Adrenal gland (tissue), 12 donors: ENCODE measurements around the gene TULP4. TPM values are rescaled to one million over a fixed set of nuclear protein-coding genes. Genes with fewer than 3 reads are reported as not detected.

Experiments used
- DNase-seq, 7 donors: peaks; one replicate each; pipeline ENCODE4 v3.0.0-alpha.2; 2019 to 2020
- H3K27ac ChIP-seq, 5 donors: fragments of 200-600 bp; sonication (generic) in 4 of 5; 1 replicate in 3 of 5; 2 replicates in 2 of 5; pipeline versions ENCODE4 v1.5.1 to v1.8.0; 2016 to 2020; ENCODE audit warnings: mild to moderate bottlenecking in 1 of 5
- H3K27me3 ChIP-seq: fragments of 200-600 bp; 2 replicates; pipeline ENCODE4 v1.8.0; 2021
- H3K36me3 ChIP-seq, 2 donors: fragments of 200-600 bp; replicated peaks in 1 of 2; 1 replicate in 1 of 2; 2 replicates in 1 of 2; pipeline versions ENCODE4 v1.5.1 to v1.8.0; 2018 to 2022
- H3K4me1 ChIP-seq, 2 donors: fragments of 200-600 bp; replicated peaks in 1 of 2; 1 replicate in 1 of 2; 2 replicates in 1 of 2; pipeline versions ENCODE4 v1.5.1 to v1.8.0; 2018 to 2021
- H3K4me3 ChIP-seq, 4 donors: fragments of 200-600 bp; sonication (generic) in 3 of 4; one replicate each; pipeline ENCODE4 v1.5.1; 2016 to 2018
- H3K9me3 ChIP-seq, 3 donors: fragments of 200-600 bp; sonication (generic) in 1 of 3; replicated peaks in 1 of 3; 1 replicate in 2 of 3; 2 replicates in 1 of 3; pipeline versions ENCODE4 v1.5.1 to v1.8.0; 2016 to 2021
- POLR2A ChIP-seq, 2 donors: fragments of 450-650 bp; IDR thresholded peaks; one replicate each; pipeline ENCODE4 v1.6.1; 2017; ENCODE audit warnings: antibody characterized with exemption in 2 of 2, mild to moderate bottlenecking in 2 of 2, moderate library complexity in 1 of 2
- WGBS, 4 donors: extraction: QIAGEN DNeasy Blood & Tissue Kit in 2 of 4; methylation state at CpG; one replicate each; pipeline versions ENCODE4 v1.1.5 to v1.1.7; 2013 to 2017; 5-methylcytosine and 5-hydroxymethylcytosine counted together
- intact Hi-C, 2 donors: fragments of 100-400 bp; cut with DNase I; formaldehyde crosslinking; loops; one replicate each; pipeline versions ENCODE4 v1.14.1 to v1.15.0; 2022 to 2023
- polyA plus RNA-seq, 3 donors: library from polyadenylated mRNA; stranded (reverse); fragments of 200-250 nt in 2 of 3; fragments of 350-450 nt in 1 of 3; fragmentation: Illumina TruSeq in 1 of 3; extraction: RNeasy Lipid Tissue Mini Kit (QIAGEN cat#74804) in 1 of 3; gene quantifications; one replicate each; pipeline ENCODE4 v1.2.3, GENCODE V29; 2013 to 2014
- total RNA-seq, 9 donors: library from RNA; depleted of rRNA in 4 of 9; stranded (reverse); fragments of >200 nt in 4 of 9; fragments of 120-200 nt in 1 of 9; fragmentation: NEBNext Ultra II Directional in 1 of 9; extraction: Animal tissue kit (Norgen Biotek cat#: 25700) in 1 of 9; gene quantifications; one replicate each; pipeline versions ENCODE4 v1.1.0 to v1.2.4, GENCODE V29; 2013 to 2023
- TF ChIP-seq, protein P1 (sequence below), 6 experiments: fragments of 450-650 bp in 4 of 6; fragments of 200-600 bp in 2 of 6; sonication (generic) in 1 of 6; IDR thresholded peaks; 1 replicate in 5 of 6; 2 replicates in 1 of 6; pipeline versions ENCODE4 v1.5.1 to v1.8.0; 2016 to 2021; ENCODE audit warnings: antibody characterized with exemption in 6 of 6, mild to moderate bottlenecking in 2 of 6, moderate library complexity in 1 of 6
- donor health status: healthy with polysubstance abuse.
- donor health status: Bipolar disorder and iron deficiency.
- donor health status: DM: yes; HTN: yes; CAD: no.
- donor health status: DM: no; HTN: no; CAD: no.
- donor health status: DM: no; HTN: no; CAD: no.
- donor health status: DM: yes; HTN: yes; CAD: no.

The TULP4 gene
- total and polyA plus RNA-seq, 12 donors, result 1.9 to 89.6 (median 61.4) TPM

DNA sequence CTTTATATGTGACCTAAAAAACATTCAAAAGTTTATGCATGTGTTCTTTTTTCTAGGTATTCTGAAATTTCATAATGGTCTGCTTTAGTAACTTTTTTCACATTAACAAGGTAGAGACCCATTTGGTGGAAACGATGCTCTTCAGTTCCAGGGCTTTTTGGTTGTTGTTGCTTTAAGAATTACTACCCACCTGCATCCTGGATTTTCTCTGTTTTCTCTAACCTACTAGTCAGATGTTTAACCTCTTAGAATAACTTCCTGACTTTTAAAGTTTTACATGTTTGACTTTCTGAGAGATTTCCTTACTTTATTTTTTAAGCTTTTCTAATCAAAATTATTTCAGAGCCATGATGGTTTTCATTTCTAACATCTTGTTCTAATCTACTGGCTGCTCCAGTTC, 14.9 kb downstream of the TULP4 start:
- H3K4me3 ChIP-seq, result no peak overlapping the region
- DNase-seq, result no peak
- H3K27ac ChIP-seq, result no peak overlapping the region
- H3K9me3 ChIP-seq, result no peaks in the 10 kb centered on the region
- H3K27me3 ChIP-seq, result no peaks in the 10 kb centered on the region
- H3K36me3 ChIP-seq, result no peaks in the 10 kb centered on the region
- WGBS, 4 donors, result 83 to 94% (median 89%) methylated on average over 1 of the region's 1 CpG
- intact Hi-C loops, result no loop called here
- peaks cover 16 to 19% of the 10 kb centered on the region in 2 donors for H3K4me1 ChIP-seq
- no peak for TF ChIP-seq POLR2A (IDR thresholded peaks at IDR 0.05)
- TF ChIP-seq, protein P1, sequence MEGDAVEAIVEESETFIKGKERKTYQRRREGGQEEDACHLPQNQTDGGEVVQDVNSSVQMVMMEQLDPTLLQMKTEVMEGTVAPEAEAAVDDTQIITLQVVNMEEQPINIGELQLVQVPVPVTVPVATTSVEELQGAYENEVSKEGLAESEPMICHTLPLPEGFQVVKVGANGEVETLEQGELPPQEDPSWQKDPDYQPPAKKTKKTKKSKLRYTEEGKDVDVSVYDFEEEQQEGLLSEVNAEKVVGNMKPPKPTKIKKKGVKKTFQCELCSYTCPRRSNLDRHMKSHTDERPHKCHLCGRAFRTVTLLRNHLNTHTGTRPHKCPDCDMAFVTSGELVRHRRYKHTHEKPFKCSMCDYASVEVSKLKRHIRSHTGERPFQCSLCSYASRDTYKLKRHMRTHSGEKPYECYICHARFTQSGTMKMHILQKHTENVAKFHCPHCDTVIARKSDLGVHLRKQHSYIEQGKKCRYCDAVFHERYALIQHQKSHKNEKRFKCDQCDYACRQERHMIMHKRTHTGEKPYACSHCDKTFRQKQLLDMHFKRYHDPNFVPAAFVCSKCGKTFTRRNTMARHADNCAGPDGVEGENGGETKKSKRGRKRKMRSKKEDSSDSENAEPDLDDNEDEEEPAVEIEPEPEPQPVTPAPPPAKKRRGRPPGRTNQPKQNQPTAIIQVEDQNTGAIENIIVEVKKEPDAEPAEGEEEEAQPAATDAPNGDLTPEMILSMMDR (IDR thresholded peaks at IDR 0.05), result no peak

DNA sequence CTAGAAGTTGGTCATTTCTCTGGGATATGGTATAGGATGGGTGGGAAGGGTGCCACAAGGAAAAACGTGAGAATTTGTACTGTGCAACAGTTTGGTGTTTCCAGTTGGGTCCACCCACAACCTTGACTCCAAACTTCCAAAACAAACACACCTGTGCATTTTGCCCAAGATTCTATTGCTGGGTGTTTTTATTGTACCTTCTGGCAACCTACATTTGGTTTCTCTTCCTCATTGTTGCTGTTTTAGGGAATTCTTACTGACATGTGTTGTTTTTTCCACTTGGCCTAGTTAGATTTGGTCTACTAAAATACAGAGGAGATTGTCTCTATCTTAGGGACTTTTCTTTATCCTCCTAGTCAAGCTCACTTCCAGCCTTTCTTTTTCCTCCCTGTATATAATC, 16.7 kb downstream of the TULP4 start:
- H3K27me3 ChIP-seq, result no peaks in the 10 kb centered on the region
- TF ChIP-seq, protein P1 (IDR thresholded peaks at IDR 0.05), result no peak
- no peak for TF ChIP-seq POLR2A (IDR thresholded peaks at IDR 0.05)
- H3K4me3 ChIP-seq, result no peak overlapping the region
- peaks cover 0 to 5% of the 10 kb centered on the region in 2 donors for H3K4me1 ChIP-seq
- WGBS, 4 donors, result 0 to 43% (median 0%) methylated on average over 1 of the region's 1 CpG
- H3K27ac ChIP-seq, result no peak overlapping the region
- no peaks in the 10 kb centered on the region for H3K36me3 ChIP-seq
- DNase-seq, result no peak
- intact Hi-C loops, result no loop called here
- no peaks in the 10 kb centered on the region for H3K9me3 ChIP-seq

GRCh38 chr6:158329531-158329930, 17.3 kb downstream of the TULP4 start:
- 88 to 95% (median 94%) methylated on average over 1 of the region's 1 CpG for WGBS, 4 donors

DNA sequence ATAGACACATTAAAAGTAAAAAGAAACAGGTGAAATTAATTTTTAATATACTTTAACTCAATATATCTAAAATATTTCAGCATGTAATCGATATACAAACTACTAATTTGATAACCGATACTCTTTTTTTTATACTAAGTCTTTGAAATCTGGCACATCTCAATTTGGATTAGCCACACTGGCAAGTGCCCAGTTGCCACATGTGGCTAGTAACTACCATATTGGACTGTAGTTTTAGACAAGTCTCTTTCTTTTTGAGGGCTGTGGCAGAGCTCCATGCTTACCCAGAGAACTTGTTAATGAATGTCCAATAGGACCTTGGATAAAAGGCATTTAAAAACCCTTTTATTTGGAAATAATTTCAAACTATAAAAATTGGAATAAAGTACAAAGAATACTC, 17.8 kb downstream of the TULP4 start:
- intact Hi-C loops, result no loop called here
- Histone ChIP-seq H3K9me3 (no peaks in the 10 kb centered on the region), H3K4me1 (peaks cover 0 to 5% of the 10 kb centered on the region in 2 donors), H3K27ac (no peak overlapping the region), H3K27me3 (no peaks in the 10 kb centered on the region), H3K36me3 (no peaks in the 10 kb centered on the region), H3K4me3 (no peak overlapping the region)
- WGBS, 4 donors, result 47 to 98% (median 76%) methylated on average over 2 of the region's 2 CpGs
- no peak for DNase-seq
- TF ChIP-seq POLR2A (IDR thresholded peaks at IDR 0.05), result no peak

More at GRCh38 chr6:158329531-158329930, 17.3 kb downstream of the TULP4 start:
- no peaks in the 10 kb centered on the region for H3K9me3 ChIP-seq
- no peak for DNase-seq
- H3K4me1 ChIP-seq, result peaks cover 0 to 5% of the 10 kb centered on the region in 2 donors
- H3K27me3 ChIP-seq, result no peaks in the 10 kb centered on the region
- intact Hi-C loops, result no loop called here
- TF ChIP-seq, protein P1 (IDR thresholded peaks at IDR 0.05), result no peak
- TF ChIP-seq POLR2A (IDR thresholded peaks at IDR 0.05), result no peak
- no peaks in the 10 kb centered on the region for H3K36me3 ChIP-seq
- H3K27ac ChIP-seq, result no peak overlapping the region
- H3K4me3 ChIP-seq, result no peak overlapping the region

DNA sequence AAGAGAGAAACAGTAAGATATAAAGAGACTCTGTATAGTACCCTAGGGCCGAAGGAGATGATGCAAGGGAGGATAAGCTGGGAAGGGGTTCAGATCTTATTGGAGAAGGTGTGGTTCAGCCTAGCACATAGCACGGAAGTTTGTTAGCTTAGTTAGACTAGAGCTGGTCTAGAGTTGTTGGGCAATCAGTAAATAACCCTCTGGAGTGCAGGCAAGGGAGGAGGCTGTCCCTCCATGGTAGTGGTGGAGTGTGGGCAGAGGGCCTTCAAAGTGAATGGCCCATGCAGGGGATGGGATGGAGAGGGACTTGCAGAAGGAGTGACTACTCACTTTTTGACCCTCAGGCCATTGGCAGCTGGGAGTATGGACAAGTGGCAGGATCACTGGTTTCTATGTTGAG, 20.0 kb downstream of the TULP4 start:
- no peak overlapping the region for H3K4me3 ChIP-seq
- H3K36me3 ChIP-seq, result no peaks in the 10 kb centered on the region
- intact Hi-C loops, result no loop called here
- 98 to 100% (median 100%) methylated on average over 2 of the region's 2 CpGs for WGBS, 4 donors
- DNase-seq, result no peak
- TF ChIP-seq, protein P1 (IDR thresholded peaks at IDR 0.05), result no peak
- TF ChIP-seq POLR2A (IDR thresholded peaks at IDR 0.05), result no peak
- H3K27ac ChIP-seq, result no peak overlapping the region
- H3K4me1 ChIP-seq, result peaks cover 0 to 5% of the 10 kb centered on the region in 2 donors
- H3K27me3 ChIP-seq, result no peaks in the 10 kb centered on the region
- no peaks in the 10 kb centered on the region for H3K9me3 ChIP-seq
